ENCODE data around the gene GCNT3. TPM values are rescaled to one million over a fixed set of nuclear protein-coding genes. Genes with fewer than 3 reads are reported as not detected.

GCNT3 gene, protein sequence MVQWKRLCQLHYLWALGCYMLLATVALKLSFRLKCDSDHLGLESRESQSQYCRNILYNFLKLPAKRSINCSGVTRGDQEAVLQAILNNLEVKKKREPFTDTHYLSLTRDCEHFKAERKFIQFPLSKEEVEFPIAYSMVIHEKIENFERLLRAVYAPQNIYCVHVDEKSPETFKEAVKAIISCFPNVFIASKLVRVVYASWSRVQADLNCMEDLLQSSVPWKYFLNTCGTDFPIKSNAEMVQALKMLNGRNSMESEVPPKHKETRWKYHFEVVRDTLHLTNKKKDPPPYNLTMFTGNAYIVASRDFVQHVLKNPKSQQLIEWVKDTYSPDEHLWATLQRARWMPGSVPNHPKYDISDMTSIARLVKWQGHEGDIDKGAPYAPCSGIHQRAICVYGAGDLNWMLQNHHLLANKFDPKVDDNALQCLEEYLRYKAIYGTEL
- not detected in 2 replicates for total RNA-seq

GRCh38 chr15:59611276-59612260 lies at the start of gene GCNT3:
Gene GCNT3 (plus strand): TSS chr15:59611783. CDS start chr15:59618239, 6,456 bp downstream.

DNA sequence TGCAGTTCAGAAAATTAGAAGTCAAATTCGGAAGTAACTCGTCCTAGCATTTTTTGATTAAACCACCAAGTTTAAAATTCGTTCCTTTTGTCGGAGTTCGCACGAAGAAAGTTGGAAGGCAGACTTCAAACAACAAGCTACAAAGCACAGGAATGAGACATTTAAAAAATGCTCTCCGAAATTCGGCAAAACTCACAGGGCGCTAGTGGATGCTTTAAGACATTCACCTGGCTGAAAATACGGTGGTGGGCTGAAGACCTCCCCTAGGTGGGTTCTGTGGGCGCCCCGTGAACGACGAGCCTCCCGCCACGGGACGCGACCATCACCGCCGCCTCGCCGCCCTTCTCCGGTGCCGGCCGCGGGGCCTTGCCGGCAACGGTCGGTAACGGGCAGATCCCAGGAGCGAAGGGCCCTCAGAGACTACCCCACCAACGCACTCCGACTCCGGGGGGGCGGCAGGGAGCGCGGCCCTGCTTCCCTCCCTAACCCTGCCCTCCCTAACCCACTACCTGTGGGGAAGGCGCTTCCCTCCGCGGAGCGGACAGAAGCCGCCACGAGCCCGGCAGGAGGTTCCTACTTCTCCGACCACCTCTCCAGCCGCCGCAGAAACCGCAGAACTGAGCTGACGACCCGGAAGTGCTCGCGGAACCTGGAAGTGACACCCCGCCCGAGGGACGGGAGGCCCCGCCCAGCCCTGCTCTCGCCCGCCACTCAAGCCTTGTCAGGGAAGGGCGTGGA lies 45.5 kb downstream of the GCNT3 start, which contains the start of gene GTF2A2:
GTF2A2 (minus strand) TSS at position 619 of the 738 bp plus-strand sequence. CDS start 5,238 bp downstream, outside the sequence.

Small RNA genes lying within 50 kb of the gene (small RNA-seq; reads per million reads assigned to genes)
- gene RNA5SP396, result not detected

Other genes starting within 250 kb of the GCNT3 start
- gene MYO1E, start 238.9 kb upstream of the GCNT3 start, total RNA-seq, result 171 and 256 TPM in 2 replicates
- gene FAM81A, start 173.6 kb upstream of the GCNT3 start, total RNA-seq, result 0.80 and 1.1 TPM in 2 replicates
- 53.3 and 64.1 TPM in 2 replicates for gene GTF2A2, start 45.7 kb downstream of the GCNT3 start, total RNA-seq
- 256 and 296 TPM in 2 replicates for gene BNIP2, start 77.5 kb downstream of the GCNT3 start, total RNA-seq